SJCRH30 (cell line): ENCODE measurements around the gene HID1. TPM values are rescaled to one million over a fixed set of nuclear protein-coding genes. Genes with fewer than 3 reads are reported as not detected.

ENCODE experiments used
- DNase-seq, 2 experiments: peaks; one replicate each; pipeline ENCODE4 v3.0.0-alpha.2; 2015 to 2020
- H3K27ac ChIP-seq: fragments of 250-450 bp; sonication (Bioruptor Pico); 2 replicates; pipeline ENCODE4 v1.5.1; 2020; ENCODE audit warnings: mild to moderate bottlenecking, moderate library complexity
- H3K27me3 ChIP-seq: fragments of 250-450 bp; sonication (Bioruptor Pico); 2 replicates; pipeline ENCODE4 v1.5.1; 2020; ENCODE audit warnings: mild to moderate bottlenecking, moderate library complexity
- H3K36me3 ChIP-seq: fragments of 250-450 bp; sonication (Bioruptor Pico); 2 replicates; pipeline ENCODE4 v1.5.1; 2020; ENCODE audit warnings: mild to moderate bottlenecking, moderate library complexity
- H3K4me1 ChIP-seq: fragments of 250-450 bp; sonication (Bioruptor Pico); 2 replicates; pipeline ENCODE4 v1.5.1; 2020; ENCODE audit warnings: mild to moderate bottlenecking, moderate library complexity
- H3K4me3 ChIP-seq: fragments of 250-450 bp; sonication (Bioruptor Pico); 2 replicates; pipeline ENCODE4 v1.5.1; 2020; ENCODE audit warnings: mild to moderate bottlenecking, moderate library complexity
- H3K9me3 ChIP-seq: fragments of 250-450 bp; sonication (Bioruptor Pico); replicated peaks from 2 replicates; pipeline ENCODE4 v1.5.1; 2020; ENCODE audit warnings: mild to moderate bottlenecking, moderate library complexity
- total RNA-seq: library from RNA; depleted of rRNA; stranded (reverse); fragments of >200 nt; shearing (Covaris generic); gene quantifications from 2 replicates; pipeline ENCODE4 v1.2.3, GENCODE V29; 2014

HID1 gene
- total RNA-seq, 1 experiment from 2014 or later: 1.7 TPM

DNA sequence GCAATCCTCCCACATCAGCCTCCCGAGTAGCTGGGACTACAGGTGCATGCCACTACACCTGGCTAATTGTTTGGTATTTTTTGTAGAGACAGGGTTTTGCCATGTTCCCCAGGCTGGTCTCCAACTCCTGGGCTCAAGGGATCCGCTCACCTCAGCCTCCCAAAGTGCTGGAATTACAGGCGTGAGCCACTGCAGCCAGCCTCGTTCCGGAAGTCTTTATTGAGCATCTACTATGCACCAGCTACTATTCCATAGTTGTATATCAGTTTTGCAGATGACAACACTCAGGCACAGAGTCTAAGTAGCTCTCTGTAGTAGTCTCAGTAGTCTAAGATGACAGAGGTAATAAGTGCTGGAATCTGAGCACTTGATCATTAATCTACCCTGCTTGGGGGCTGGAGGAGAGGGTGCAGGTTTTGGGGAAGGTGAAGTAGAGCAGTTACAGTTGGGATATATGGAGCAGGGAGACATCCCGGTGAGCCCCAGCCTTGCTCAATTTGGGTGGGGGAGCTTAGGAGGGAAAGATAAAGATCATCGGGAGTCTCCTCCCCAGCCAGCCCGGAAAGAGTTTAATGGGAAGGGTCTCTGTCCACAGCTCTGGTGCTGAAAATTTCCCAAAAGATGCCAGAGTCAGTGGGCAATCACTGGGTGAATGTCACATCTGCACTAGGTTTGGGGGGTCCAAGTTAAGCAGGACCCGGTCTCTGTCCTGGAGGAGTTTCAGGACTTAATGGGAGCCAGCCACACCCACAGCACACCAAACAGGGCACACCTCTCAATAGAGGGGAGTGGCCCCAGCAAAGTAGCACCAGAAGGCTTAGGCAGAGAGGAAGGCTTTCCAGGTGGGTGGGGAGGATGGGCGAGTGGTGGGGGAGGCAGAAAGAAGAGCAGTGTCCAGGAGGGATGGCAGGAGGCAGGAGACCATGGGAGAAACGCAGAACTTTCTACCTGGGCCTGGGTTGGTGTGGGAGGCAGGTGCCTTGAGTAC lies 35.2 kb downstream of the HID1 start:
- Histone ChIP-seq H3K4me1 (no peaks in the 10 kb centered on the region), H3K4me3 (no peak overlapping the region), H3K27me3 (peaks cover 32% of the 10 kb centered on the region)

DNA sequence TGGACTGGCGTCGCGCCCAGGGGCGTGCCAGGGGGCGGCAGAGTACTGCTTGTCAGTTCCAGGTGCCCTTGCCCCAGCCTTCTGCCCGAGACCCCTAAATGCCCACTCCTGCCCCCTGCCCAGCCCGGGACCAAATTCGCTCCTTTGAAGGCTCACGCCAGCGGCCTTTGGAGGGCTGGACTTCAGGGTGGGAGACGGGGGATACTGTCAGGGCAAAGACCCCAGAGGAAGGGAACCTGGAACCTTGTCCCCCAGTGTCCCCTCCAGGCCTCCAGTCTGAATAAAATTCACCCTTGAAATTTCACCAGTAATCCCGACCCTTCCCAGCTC lies 36.1 kb downstream of the HID1 start:
- H3K27me3 ChIP-seq: peaks cover 34% of the 10 kb centered on the region

More for the DNA sequence above, 35.2 kb downstream of the HID1 start:
- Histone ChIP-seq H3K27ac (no peak overlapping the region), H3K9me3 (no peaks in the 10 kb centered on the region), H3K36me3 (no peaks in the 10 kb centered on the region)
- peak in 1 of 2 experiments; percentile 40 for DNase-seq

DNA sequence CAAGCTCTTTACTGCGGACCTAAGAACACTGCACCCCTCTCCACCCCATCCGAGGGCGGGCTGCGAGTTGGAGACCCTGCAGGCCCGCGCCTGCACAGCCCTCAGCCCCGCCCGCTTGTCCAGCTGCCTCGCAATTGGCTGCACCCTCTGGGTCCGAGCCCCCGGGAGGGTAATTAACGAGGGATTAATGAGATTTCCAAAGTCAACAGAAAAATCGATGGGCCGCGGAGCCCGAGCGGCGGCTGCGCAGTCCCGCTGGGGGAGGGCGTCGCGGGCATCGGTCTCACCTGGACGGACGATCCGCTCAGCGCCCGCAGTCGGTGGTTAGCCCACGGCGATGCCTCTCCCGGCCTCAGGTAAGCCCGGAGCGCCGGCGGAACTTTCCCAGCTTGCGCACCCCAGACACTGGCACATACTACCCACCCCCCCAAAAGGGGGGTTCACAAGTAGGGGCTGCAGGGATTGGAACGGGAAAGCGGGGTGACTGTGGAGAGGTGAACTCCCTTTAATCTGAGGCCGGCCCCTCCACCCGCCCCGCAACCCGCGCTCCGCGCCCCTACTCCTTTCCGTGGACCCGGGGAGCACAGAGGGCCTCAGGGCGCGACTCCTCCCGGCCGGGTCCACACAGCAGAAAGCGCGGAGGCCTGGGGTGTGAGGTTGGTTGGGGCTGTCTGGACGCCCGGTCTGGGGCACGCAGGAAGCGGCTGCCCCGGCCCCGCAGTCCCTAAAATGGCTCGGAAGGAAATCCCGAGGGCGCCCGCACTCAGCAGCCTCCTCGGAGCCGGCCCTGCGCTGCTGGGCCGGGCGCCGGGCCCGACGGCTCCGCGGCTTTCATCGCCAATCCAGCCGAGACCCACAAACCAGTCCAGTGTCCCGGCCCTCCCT lies 36.7 kb downstream of the HID1 start, which contains the start of gene OTOP3:
OTOP3 (plus strand) TSS at position 314 of the 885 bp plus-strand sequence; CDS start at position 338, 24 bp downstream.
- H3K9me3 ChIP-seq: no peaks in the 10 kb centered on the region
- H3K27me3 ChIP-seq: peaks cover 38% of the 10 kb centered on the region
- no peaks in the 10 kb centered on the region for H3K4me1 ChIP-seq
- no peaks in the 10 kb centered on the region for H3K36me3 ChIP-seq
- DNase-seq: no peak
- no peak within 1 kb of the TSS for H3K4me3 ChIP-seq
- H3K27ac ChIP-seq: no peak within 1 kb of the TSS

More for the DNA sequence above, 36.1 kb downstream of the HID1 start:
- H3K36me3 ChIP-seq: no peaks in the 10 kb centered on the region
- no peak overlapping the region for H3K4me3 ChIP-seq
- no peak overlapping the region for H3K27ac ChIP-seq
- DNase-seq: no peak
- H3K9me3 ChIP-seq: no peaks in the 10 kb centered on the region
- H3K4me1 ChIP-seq: no peaks in the 10 kb centered on the region

DNA sequence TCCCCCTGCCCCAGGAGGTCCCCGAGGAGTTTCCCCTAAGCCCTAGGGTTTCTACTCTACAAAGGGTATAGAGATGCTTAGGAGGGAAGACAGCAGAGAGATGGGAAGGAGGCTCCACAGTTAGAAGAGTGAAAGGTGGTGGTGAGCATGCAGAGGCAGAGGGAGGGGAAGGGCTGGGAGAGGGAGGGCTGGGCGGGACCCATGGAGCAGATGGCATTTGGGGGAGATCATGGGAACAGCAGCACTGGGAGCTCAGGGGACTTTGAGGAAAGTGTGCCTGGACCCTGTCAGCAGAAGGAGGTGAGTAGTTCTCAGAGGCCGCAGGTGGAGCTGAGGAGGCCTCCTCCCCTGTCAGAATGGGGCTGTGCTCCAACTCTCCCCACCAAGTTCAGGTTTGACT lies 37.5 kb downstream of the HID1 start:
- no peaks in the 10 kb centered on the region for H3K4me1 ChIP-seq
- peaks cover 38% of the 10 kb centered on the region for H3K27me3 ChIP-seq
- no peak for DNase-seq
- H3K27ac ChIP-seq: no peak overlapping the region
- H3K36me3 ChIP-seq: no peaks in the 10 kb centered on the region
- H3K9me3 ChIP-seq: no peaks in the 10 kb centered on the region
- H3K4me3 ChIP-seq: no peak overlapping the region

DNA sequence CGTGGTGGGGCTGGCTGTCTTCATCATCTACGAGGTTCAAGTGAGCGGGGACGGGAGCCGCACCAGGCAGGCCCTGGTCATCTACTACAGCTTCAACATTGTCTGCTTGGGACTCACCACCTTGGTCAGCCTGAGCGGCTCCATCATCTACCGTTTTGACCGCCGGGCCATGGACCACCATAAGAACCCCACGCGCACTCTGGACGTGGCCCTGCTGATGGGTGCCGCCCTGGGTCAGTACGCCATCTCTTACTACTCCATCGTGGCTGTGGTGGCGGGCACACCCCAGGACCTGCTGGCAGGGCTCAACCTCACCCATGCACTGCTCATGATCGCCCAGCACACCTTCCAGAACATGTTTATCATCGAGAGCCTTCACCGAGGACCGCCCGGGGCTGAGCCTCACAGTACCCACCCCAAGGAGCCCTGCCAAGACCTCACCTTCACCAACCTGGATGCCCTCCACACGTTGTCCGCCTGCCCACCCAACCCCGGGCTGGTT lies 42.0 kb downstream of the HID1 start:
- Histone ChIP-seq H3K4me1 (no peaks in the 10 kb centered on the region), H3K4me3 (no peak overlapping the region), H3K9me3 (no peaks in the 10 kb centered on the region), H3K36me3 (no peaks in the 10 kb centered on the region), H3K27ac (no peak overlapping the region), H3K27me3 (peaks cover 35% of the 10 kb centered on the region)
- no peak for DNase-seq

DNA sequence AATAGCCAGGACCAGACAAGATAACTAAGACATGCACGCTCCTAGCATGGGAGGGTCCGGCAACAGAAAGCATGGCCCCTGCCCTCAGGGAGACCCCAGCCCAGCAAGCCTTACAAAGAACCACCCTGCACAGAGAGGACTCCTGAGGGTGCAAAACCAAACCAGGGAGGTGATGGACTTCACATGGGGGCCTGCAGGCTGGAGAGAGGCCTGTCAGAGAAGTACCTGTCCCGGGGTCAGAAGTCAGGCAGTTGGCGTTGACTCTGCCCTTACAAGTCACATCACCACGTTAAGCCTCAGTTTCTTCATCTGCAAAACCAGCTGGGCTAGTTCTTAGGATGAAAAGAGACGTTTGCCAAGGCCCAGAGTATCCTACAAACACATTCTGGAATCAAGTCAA lies 43.8 kb downstream of the HID1 start:
- H3K36me3 ChIP-seq: no peaks in the 10 kb centered on the region
- no peaks in the 10 kb centered on the region for H3K4me1 ChIP-seq
- no peak overlapping the region for H3K27ac ChIP-seq
- no peak for DNase-seq
- peaks cover 40% of the 10 kb centered on the region for H3K27me3 ChIP-seq
- H3K4me3 ChIP-seq: no peak overlapping the region
- H3K9me3 ChIP-seq: no peaks in the 10 kb centered on the region

DNA sequence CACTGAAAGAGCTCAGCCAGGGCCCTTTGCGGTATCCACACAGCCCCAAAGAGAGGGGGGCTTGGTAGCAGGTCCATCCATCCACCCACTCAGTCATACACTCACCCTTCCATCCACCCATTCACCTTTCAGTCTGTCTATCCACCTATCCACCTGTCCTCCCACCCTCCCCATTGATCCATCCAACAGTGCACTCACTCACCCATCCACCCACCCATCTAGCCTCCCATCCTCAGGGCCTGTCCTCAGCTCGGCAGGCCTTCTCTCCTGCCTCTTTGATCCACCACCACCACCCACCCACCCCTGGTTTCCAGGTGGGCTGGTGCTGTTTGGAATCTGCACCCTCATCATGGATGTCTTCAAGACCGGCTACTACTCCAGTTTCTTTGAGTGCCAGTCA lies 47.3 kb downstream of the HID1 start:
- no peak overlapping the region for H3K4me3 ChIP-seq
- 0 out of 2 replicates have a peak, but pooled peaks cover 2% of the 10 kb centered on the region for H3K4me1 ChIP-seq
- peaks cover 52% of the 10 kb centered on the region for H3K27me3 ChIP-seq
- DNase-seq: no peak
- no peaks in the 10 kb centered on the region for H3K36me3 ChIP-seq
- H3K27ac ChIP-seq: no peak overlapping the region
- H3K9me3 ChIP-seq: no peaks in the 10 kb centered on the region

DNA sequence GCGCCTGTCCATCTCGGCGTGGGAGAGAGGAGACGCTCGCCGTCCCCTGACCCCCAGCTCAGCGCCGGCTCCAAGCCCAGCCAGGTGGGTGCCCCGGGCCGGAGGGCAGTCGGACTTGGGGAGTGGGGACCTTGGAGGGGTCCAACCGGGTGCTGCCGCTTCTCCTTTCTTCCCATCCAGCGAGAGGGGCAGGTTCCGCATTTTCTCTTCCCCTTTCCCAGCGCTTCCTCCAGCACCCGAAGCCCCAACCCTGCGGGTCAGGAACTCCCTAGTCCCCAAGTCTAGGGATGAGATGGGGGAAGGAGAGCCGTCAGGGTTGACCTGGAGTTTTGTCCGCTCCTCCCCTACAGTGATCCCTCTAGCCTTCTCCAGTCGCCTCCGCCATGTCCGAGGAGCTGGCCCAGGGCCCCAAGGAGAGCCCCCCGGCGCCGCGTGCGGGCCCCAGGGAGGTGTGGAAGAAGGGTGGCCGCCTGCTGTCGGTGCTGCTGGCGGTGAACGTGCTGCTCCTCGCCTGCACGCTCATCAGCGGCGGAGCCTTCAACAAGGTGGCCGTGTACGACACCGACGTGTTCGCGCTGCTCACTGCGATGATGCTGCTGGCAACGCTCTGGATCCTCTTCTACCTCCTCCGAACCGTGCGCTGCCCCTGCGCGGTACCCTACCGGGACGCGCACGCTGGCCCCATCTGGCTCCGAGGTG lies 48.2 kb downstream of the HID1 start, which contains the start of gene OTOP2:
OTOP2 (plus strand) TSS at position 24 of the 699 bp plus-strand sequence; CDS start at position 384, 360 bp downstream.
- Histone ChIP-seq H3K9me3 (no peaks in the 10 kb centered on the region), H3K27ac (no peak within 1 kb of the TSS), H3K27me3 (peaks cover 50% of the 10 kb centered on the region), H3K36me3 (no peaks in the 10 kb centered on the region), H3K4me3 (no peak within 1 kb of the TSS), H3K4me1 (0 out of 2 replicates have a peak, but pooled peaks cover 2% of the 10 kb centered on the region)
- DNase-seq: no peak

DNA sequence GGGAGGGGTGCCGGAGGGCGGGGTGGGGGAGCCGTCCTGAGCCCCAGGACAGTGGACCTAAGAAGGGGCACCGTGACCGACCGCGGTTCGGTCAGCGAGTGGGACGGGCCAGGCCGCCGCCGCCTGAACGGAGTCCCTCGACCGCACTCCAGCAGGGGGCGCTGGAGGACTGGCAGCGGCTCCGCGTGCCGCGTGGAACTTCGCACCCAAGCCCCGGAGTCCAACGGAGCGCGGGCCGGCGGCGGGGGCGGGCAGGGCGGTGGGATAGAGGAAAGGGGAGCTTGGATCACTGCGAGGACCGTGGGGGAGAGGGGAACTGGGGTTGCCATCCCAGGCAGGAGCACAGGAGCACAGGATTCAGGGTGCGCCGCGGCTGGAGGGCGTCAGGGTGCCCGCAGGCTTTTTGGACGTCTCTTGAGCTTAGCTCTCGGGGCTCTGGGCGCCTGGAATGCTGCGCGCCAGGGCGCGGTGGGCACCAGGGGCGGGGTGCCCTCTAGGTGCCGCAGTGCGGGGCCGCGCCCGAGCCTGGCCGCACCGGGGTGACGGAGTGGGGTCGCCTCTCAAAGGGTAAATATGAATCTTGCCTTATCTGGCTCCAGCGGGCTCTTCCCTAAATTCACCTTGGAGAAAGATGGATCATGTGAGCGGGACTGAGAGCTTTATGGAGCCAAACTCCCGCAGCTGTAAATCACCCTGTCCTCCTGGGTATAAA lies 48.9 kb downstream of the HID1 start:
- peak in 1 of 2 experiments; percentile 24 for DNase-seq
- Histone ChIP-seq H3K27ac (no peak overlapping the region), H3K4me3 (no peak overlapping the region), H3K9me3 (no peaks in the 10 kb centered on the region), H3K4me1 (0 out of 2 replicates have a peak, but pooled peaks cover 2% of the 10 kb centered on the region), H3K36me3 (no peaks in the 10 kb centered on the region), H3K27me3 (peaks cover 49% of the 10 kb centered on the region)

DNA sequence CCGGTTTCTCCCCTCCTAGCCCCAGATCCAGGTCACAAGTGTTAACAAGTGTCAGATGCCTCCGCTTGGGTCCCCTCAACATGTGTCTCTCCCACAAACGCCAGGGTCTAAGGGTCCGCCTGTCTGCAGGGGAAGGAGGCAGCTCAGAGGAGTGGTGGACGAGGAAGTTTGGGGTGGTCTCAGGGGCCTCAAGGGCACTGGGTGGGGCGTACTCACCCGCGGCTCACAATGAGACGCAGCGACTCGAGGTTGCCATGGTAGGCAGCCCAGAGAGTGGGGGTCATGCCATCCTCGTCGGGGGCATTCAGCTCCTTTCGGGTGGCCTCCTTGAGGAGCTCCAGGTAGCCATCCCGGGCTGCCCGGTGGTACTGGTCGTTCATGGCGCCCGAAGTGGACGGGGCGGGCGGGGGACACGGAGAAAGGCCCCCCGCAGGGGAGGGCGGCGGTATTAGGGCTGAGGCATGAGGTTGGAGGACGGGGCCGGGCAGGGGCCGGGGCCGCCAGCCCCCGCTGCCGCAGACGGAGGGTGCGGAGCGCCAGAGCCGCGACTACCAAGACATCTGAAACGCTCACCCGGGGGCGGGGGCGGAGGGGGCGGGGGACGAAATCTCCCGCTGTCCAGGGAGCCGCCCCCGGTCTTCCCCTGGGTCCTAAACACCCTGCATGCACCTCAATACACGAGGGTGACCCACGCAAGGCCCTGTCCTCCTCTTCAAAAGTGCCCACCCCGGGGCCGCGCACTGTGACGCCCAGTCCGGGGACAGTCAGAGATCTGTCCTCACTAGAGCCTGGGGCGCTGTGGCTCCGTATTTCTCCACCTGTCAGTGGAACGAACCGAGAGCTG lies 49.6 kb downstream of the HID1 start, which contains the start of gene USH1G:
USH1G (minus strand) TSS at position 562 of the 844 bp plus-strand sequence; CDS start at position 380, 182 bp downstream.
- Histone ChIP-seq H3K4me3 (no peak within 1 kb of the TSS), H3K4me1 (0 out of 2 replicates have a peak, but pooled peaks cover 2% of the 10 kb centered on the region), H3K27me3 (peaks cover 49% of the 10 kb centered on the region), H3K36me3 (no peaks in the 10 kb centered on the region), H3K27ac (no peak within 1 kb of the TSS), H3K9me3 (no peaks in the 10 kb centered on the region)
- DNase-seq: peak; percentile 22 to 51

DNA sequence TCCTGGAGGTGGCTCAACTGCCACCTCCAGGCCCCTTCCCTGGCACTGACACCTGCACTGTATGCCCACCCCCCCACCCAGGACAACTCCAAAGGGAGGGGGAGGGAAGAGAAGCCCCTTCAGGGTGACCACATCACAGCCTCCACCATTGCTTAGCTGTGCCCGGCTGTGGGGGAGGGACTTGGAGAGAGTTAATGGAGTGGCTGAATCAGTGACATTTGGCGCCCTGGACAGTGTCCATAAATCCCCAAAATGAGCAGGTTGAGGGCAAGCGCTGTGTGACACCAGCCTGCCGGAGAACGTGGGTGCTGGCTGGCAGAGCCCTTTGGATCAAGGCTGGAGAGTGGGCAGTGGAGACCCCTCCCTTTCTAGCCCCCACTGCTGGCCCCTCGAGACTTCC lies 50.4 kb downstream of the HID1 start:
- no peak overlapping the region for H3K4me3 ChIP-seq
- 0 out of 2 replicates have a peak, but pooled peaks cover 2% of the 10 kb centered on the region for H3K4me1 ChIP-seq
- no peak for DNase-seq
- peaks cover 49% of the 10 kb centered on the region for H3K27me3 ChIP-seq
- H3K9me3 ChIP-seq: no peaks in the 10 kb centered on the region
- no peaks in the 10 kb centered on the region for H3K36me3 ChIP-seq
- H3K27ac ChIP-seq: no peak overlapping the region

DNA sequence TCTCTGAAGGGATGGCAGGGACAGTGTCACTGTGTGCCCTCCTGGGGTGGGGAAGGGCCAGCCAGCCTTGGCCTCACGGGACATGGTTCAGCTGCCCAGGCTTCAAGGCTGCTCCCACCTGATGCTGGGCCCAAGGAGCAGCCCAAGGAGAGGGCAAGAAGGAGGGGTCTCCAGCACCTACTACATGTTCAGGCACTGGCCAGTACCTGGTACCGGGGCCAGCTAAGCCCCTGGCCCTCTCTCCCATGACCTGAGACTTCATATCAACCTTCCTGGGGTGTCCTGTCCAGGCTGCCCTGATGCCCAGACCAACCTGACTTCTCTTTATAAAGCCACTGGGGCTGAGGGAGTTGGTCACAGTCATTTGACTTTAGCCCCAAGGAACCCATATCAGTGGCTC lies 50.8 kb downstream of the HID1 start:
- H3K27me3 ChIP-seq: peaks cover 45% of the 10 kb centered on the region
- no peak overlapping the region for H3K27ac ChIP-seq
- H3K4me3 ChIP-seq: no peak overlapping the region
- DNase-seq: no peak
- no peaks in the 10 kb centered on the region for H3K36me3 ChIP-seq
- H3K9me3 ChIP-seq: no peaks in the 10 kb centered on the region
- H3K4me1 ChIP-seq: 0 out of 2 replicates have a peak, but pooled peaks cover 2% of the 10 kb centered on the region
